GM21529 (cell line): Measurements from ENCODE around the gene RIMS3.
"Not testable (repeated sequence)": the region's sequence is repeated elsewhere in the genome, so short reads cannot be mapped to it uniquely, and the experiment has no call there.

Source experiments
- ATAC-seq: cut with Tn5 transposase; IDR thresholded peaks from one replicate; pipeline ENCODE4 v1.9.1; 2021; ENCODE audit not compliant: unreplicated experiment

Gene RIMS3

GRCh38 chr1:40594187-40594531, 71.3 kb downstream of the RIMS3 start:
- no peak for ATAC-seq

DNA sequence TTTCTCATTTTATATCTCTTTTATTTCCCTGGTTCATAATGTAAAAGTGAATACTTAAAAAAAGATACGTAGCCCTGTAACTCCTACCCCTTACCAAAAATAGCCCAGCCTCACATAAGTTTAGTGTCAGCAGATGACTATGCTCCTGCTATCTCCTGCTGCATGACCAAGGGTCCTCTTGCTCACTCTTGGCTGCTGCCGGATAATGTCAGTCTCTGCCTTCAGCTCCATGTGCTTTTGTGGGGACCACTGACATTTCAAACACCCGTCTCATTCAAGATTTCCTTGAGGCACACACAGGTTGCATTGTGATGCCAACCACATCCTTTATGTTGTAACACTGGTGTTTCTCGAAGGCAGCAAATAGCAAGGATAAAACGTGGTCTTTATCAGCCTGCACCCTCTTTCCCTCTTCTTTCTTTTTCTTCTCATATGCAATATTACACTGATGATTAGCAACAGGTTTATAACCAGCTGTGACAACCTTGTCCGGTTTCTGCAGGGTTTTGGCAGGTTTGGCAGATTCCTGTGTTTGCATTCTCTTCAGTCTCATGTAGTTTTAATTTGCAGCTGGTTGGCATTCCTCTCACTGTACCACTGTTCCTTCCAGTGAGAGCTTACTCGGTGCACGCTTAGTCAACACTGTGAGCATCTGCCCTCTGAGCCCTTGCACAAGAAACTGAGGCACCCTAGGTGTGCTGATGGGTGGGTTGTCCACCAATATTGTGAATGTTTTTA, 71.9 kb downstream of the RIMS3 start:
- ATAC-seq, result no peak

DNA sequence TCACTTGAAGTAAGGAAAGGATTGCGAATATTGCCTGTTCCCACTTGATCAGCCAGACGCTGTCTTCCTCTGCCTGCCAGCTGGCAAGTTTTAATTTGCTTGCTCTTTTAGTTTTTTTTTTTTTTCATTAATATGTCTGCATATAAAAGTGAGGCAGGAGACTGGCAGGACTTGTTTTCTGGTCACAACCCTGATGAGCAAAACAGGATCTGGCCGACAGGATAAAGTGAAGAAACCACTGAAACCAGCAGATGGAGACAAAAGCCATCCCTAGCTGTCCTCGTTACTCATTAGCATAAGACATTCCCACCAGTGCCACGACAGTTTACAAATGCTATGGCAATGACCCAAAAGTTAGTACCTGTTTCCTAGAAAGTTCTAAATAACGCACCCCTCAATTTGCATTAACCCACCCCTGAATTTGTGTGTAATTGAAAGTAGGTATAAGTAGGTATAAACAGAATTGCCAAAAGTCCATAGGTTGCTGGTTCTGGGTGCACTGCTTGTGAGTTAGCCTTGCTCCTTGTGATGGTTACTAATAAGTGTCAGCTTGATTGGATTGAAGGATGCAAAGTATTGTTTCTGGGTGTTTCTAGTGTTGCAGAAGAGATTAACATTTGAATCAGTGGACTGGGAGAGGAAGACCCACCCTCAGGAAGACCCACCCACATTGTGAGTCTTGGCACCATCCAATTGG, 73.2 kb downstream of the RIMS3 start:
- ATAC-seq, result no peak

GRCh38 chr1:40588586-40588985, 76.9 kb downstream of the RIMS3 start:
- no peak for ATAC-seq

GRCh38 chr1:40583980-40584379, 81.5 kb downstream of the RIMS3 start:
- no peak for ATAC-seq

DNA sequence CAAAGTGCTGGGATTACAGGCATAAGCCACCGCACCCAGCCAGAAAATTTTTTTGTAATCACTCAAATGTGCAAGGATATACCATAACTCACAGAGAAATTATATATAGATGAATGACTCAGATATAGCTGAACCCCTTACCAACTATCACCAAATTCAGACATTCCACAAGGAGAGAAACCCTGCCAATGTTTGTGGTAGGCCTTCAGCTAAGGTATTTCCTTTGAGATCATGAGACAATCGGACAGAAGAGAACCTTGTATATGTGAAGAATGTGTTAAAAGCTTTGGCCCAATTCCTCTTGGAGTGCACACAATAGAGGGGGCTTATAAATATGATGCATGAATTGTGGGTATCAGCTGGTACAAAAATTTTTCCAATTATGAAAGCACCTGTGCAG, 83.4 kb downstream of the RIMS3 start:
- ATAC-seq, result no peak

DNA sequence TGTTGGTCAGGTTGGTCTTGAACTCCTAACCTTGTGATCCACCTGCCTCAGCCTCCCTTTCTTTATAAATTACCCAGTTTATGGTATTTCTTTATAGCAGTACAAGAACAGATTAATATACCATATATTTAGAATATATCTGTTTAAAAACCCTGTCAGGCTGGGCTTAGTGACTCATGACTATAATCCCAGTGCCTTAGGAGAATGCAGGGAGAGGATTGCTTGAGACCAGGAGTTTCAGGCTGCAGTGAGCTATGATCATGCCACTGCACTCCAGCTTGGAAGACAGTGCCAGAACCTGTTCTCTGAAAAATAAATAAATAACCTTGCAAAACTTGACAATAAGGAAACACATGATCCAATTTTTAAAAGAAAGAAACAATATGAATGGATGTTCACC, 90.1 kb downstream of the RIMS3 start:
- no peak for ATAC-seq

DNA sequence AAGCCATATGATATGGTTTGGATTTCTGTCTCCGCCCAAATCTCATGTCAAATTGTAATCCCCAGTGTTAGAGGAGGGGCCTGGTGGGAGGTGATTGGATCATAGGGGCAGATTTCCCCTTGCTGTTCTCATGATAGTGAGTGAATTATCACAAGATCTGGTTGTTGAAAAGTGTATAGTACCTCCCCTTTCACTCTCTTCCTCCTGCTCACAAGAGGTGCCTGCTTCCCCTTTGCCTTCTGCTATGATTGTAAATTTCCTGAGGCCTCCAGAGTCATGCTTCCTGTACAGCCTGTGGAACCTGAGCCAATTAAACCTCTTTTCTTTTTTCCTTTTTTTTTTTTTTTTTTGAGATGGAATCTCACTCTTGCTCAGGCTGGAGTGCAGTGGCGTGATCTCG, 90.7 kb downstream of the RIMS3 start:
- not testable (repeated sequence) for ATAC-seq
